Right lobe of liver (tissue), 4 donors: ENCODE data around the gene HOXA11.

Experiments used
- CTCF ChIP-seq, 4 donors: fragments of 200-600 bp in 3 of 4; fragments of 450-650 bp in 1 of 4; IDR thresholded peaks; one replicate each; pipeline versions ENCODE4 v1.5.1 to v1.8.0; 2016 to 2022; ENCODE audit warnings: antibody characterized with exemption in 4 of 4, mild to moderate bottlenecking in 2 of 4
- POLR2A ChIP-seq: fragments of 450-650 bp; IDR thresholded peaks from one replicate; pipeline ENCODE4 v1.6.1; 2017; ENCODE audit warnings: antibody characterized with exemption, mild to moderate bottlenecking
- donor health status: DM: no; HTN: no; CAD: no.
- donor health status: DM: no; HTN: no; CAD: no.
- donor health status: DM: no; HTN: yes; CAD: no.

DNA sequence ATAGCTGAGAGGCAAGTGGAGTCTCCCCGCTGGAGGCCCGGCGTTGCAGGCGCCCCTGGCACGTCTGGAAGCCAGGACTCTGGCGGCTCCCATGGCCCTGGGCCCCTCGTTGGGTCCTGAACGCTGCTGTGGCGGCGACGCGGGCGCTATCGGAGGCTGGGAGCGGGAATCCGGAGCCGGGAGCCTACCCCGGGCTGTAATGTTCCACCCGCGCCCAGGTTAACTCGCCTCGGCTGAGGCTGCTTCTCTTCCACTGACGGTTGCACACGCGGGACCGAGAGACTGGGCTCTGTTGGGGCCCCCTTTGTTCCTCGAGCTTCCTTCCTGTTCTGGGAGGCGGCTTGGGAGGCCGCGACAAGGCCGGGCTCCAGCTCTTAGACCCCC is 40.3 kb downstream of the HOXA11 start:
- TF ChIP-seq POLR2A = no peak
- TF ChIP-seq CTCF (IDR thresholded peaks at IDR 0.05) = no peak
